Astrocyte of the hippocampus (primary cell): ENCODE measurements around the gene TIMM8A.
"Not testable (repeated sequence)": the region's sequence is repeated elsewhere in the genome, so short reads cannot be mapped to it uniquely, and the experiment has no call there.

Experiments used
- DNase-seq: peaks from one replicate; pipeline ENCODE4 v3.0.0; 2011; ENCODE audit warnings: low read depth, low spot score

Gene TIMM8A

DNA sequence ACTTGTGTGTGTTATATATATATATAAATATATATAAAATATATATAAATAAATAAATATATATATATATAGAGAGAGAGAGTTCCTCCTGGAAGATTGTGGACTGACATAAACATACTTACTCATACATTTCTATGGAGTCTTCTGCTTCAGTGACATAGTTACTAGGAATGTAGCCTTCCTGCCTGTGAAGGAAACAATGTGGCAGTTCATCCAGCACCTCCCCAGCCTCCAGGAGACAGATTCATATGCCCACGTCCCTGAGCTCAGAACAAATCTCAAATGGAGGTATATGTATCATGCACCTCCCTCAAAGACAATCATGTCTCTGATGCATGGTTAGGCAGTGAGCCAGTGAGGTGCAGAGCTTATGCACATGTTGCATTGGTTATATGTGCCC is 11.4 kb upstream of the TIMM8A start:
- DNase-seq, result no peak

DNA sequence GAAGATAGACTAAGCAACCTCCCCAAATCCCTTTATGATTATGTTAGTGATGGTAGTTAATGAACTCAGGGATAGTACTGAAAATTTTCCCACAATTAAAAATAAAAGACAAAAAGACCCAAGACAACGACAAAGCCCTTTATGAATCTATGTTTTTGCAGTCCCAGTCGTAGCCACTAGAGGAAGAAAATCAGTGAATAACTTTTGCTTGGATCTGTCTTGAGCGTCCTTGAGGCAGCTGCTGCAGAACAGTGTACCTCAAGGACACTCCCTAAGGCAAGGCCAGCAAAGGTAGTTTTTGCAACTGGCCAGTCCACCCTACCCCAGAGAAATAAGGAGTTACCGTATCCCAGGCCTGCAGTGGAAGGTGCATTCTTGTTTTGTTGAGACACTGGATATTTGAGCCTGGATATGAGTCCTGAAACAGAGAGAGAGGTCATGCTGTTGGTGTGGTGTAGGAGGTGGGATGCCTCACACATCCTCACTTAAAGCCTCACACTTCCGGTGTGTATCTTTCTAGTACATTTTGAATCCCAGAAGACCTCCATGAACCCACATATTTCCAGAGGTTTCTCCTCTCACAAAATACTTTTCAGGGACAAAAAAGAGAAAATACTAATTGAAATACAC is 8.7 kb upstream of the TIMM8A start:
- no peak for DNase-seq

DNA sequence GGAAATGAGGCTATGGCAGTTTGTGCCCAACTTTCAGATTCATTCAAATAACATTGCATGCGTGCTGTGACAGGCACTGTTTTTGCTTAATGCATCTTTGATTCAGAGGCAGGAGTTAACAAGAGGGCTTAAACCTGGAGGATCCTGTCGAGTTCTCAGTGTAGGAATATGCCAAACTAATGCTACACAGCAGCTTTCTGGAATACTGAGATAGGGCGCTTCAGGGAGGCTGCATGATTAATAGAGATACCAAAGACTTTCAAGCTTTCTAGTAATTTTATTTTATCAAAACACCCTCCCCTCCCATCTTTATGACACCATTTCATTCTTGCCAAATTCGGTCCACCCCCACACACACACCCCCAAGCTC is 636 bp upstream of the TIMM8A start:
- no peak for DNase-seq

DNA sequence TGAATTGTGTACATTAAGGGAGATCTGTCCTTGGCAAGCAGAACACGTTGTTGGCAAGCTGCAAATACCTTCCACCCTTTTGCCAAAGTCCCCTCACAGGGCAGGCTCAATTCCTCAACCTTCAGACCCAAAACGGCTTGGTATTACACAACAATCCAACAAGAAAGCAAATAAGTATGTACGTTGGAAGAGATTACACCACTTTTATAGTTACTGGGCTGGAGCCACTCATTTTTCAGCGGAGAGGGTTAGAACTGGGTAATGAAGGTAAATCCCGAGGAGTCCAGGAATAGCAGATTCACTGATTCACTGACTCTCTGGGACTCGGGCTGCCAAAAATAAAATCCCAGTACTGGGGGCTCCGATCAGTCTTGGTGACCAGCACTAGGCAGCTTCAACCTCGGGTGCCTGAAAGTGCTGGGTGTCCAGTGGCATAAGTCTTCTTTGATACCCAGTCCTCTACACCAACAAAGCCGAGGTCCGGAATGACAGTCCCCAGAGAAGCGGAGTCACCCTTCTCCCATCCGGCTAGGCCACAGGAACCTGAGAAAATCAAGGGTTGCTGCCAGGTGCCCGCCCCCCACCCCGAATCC is 587 bp downstream of the TIMM8A start:
- DNase-seq, result peak; percentile 18

DNA sequence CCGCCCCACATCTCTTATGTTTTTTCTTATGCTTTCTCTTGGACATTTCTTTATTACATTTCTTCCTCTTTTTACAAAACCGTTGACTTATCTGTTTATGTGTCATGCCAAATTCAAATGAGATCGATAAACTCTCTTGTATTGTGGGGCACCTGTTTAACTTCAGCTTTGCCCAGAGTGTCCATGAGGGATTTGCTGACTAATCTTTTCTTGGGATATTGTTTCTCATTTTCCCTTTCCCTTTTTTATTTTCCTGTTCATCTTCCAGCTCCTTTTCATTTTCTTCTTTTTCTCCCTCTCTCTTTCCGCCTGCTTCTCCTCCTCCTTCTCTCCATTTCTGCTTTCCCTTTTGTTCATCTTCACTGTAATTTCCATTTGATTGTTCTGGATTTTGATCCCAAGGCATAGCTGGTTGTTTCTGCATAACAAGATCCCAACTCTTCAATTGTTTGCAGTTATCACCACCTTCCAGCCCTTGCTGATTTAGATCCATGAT is 10.7 kb downstream of the TIMM8A start:
- no peak for DNase-seq

DNA sequence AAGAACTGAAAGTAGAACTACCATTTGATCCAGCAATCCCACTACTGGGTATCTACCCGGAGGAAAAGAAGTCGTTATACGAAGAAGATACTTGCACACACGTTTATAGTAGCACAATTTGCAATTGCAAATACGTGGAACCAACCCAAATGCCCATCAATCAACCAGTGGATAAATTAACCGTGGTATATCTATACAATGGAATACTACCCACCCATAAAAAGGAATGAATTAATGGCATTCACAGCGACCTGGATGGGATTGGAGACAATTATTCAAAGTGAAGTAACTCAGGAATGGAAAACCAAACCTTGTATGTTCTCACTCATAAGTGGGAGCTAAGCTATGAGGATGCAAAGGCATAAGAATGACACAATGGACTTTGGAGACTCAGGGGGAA is 14.2 kb downstream of the TIMM8A start:
- not testable (repeated sequence) for DNase-seq

DNA sequence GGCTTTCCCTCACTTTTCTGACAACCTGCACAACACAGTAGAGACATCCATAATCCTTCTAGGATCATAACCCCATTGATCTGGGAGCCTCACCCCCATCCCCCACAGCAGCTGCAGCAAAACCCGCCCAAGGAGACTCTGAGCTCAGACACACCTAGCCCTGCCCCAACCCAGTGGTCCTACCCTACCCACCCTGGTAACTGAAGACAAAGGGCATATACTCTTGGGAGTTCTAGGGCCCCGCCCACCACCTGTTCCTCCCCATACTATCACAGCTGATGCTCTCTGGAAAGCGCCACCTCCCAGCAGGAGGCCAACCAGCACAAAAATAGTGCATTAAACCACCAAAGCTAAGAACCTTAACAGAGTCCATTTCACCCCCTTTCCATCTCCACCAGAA is 21.9 kb downstream of the TIMM8A start:
- not testable (repeated sequence) for DNase-seq

DNA sequence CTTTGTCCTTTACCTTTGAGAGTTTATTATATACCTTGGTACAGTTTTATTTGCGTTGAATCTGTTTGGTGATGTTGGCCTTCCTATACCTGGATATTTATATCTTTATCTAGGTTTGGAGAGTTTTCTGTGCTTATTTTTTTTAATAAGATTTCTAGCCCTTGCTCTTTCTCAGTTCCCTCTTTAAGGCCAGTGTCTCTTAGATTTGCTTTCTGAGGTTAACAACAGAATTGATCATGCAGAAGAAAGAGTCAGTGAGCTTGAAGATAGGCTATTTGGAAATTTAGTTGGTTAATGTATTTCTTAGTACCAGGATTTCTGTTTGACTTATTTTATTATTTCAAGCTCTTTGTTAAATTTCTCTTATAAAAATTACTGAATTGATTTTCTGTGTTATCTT is 44.8 kb downstream of the TIMM8A start:
- DNase-seq, result no peak
